Pancreas (tissue), 10 donors: Measurements from ENCODE around the gene ADGRB2. TPM values are rescaled to one million over a fixed set of nuclear protein-coding genes. Genes with fewer than 3 reads are reported as not detected.

Source experiments
- ATAC-seq, 4 donors: fragments of 200-7000 bp; cut with Tn5 transposase; one replicate each; pipeline versions ENCODE4 v1.8.0 to v1.9.1; 2020; ENCODE audit warnings: mild to moderate bottlenecking in 4 of 4, moderate library complexity in 4 of 4
- DNase-seq, 6 donors: peaks; one replicate each; pipeline ENCODE4 v3.0.0-alpha.2; 2020
- FAIRE-seq: peaks from 2 replicates; lab custom pipeline; 2012; peaks lifted over from hg19 to GRCh38; lab: Jason Lieb, UNC
- H3K27ac ChIP-seq, 4 donors: fragments of 200-600 bp; sonication (generic); 1 replicate in 3 of 4; 2 replicates in 1 of 4; pipeline versions ENCODE4 v1.5.0 to v1.8.0; 2020
- H3K27me3 ChIP-seq, 4 donors: fragments of 200-600 bp; one replicate each; pipeline ENCODE4 v1.8.0; 2021
- H3K36me3 ChIP-seq, 3 donors: fragments of 200-600 bp; sonication (generic) in 1 of 3; one replicate each; pipeline versions ENCODE4 v1.5.0 to v1.8.0; 2020 to 2021
- H3K4me1 ChIP-seq, 3 donors: fragments of 200-600 bp; one replicate each; pipeline ENCODE4 v1.8.0; 2021
- H3K4me3 ChIP-seq, 4 donors: fragments of 200-600 bp; sonication (generic) in 2 of 4; one replicate each; pipeline versions ENCODE4 v1.5.0 to v1.8.0; 2020 to 2021
- H3K9me3 ChIP-seq, 4 donors: fragments of 200-600 bp; one replicate each; pipeline ENCODE4 v1.8.0; 2021
- CTCF ChIP-seq, 4 donors: fragments of 200-600 bp; sonication (generic) in 3 of 4; IDR thresholded peaks; one replicate each; pipeline versions ENCODE4 v1.5.0 to v1.8.0; 2021; ENCODE audit warnings: antibody characterized with exemption in 4 of 4
- WGBS, 2 donors: extraction: QIAGEN DNeasy Blood & Tissue Kit; methylation state at CpG; one replicate each; pipeline ENCODE4 v1.1.7; 2013; 5-methylcytosine and 5-hydroxymethylcytosine counted together
- intact Hi-C, 3 donors: fragments of 100-400 bp; cut with DNase I; formaldehyde crosslinking; loops; one replicate each; pipeline versions ENCODE4 v1.11.1 to v1.14.2; 2022
- polyA plus RNA-seq, 2 donors: library from polyadenylated mRNA; stranded (reverse); fragments of 200-250 nt; gene quantifications; one replicate each; pipeline ENCODE4 v1.2.3, GENCODE V29; 2013
- total RNA-seq, 6 donors: library from RNA; stranded (reverse); fragmentation: NEBNext Ultra II Directional in 4 of 6; extraction: Animal tissue kit (Norgen Biotek cat#: 25700) in 4 of 6; gene quantifications; one replicate each; pipeline versions ENCODE4 v1.2.1 to v1.2.4, GENCODE V29; 2021 to 2023
- donor health status: healthy with polysubstance abuse.
- donor health status: DM: no; HTN: no; CAD: no; lungs with moderate emphysema.
- donor health status: DM: no; HTN: no; CAD: no.
- donor health status: control.
- donor health status: control.
- donor health status: Bipolar disorder and iron deficiency.
- donor health status: DM: yes; HTN: yes; CAD: no.
- donor health status: DM: no; HTN: no; CAD: no.
- donor health status: DM: no; HTN: no; CAD: no.
- donor health status: DM: yes; HTN: yes; CAD: no.

Gene ADGRB2
- total and polyA plus RNA-seq, 8 donors = 0.12 to 1.3 (median 0.43) TPM

DNA sequence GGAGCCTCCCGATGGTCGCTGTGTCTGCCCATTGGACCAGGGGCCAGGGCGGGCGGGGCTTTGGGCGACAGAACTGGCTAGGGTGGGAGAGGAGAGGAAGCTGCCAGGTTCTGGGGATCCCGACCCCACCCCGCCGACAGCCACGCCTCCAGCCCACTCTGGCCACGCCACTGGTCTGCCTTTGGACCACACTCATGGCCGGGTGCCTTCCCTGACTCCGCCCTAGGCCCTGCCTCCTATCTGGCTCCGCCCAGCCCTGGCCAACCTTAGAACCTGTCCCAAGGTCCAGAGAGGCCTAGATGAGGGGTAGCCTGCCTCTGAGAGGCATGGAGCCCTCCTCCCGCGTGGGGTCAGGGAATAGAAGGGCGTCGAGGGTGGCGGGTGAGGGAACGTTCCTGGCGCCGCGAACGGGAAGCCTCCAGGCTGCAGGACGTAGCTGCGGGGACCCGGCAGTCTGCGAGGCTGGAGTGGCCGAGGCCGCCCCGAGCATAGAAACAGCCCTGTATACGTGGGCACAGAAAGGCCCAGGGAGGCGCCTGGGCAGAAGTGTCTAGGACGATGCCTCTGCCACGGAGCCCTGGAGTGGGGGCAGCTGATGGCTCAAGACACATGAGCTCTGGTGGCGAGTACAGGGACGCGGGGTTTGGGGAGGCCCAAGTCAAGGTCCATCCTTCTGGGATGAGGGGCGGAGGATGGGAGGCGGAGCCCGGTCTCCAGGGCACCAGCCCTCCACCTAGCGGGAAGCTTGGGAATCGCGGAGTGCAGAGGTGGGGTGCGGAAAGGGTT is 48.9 kb downstream of the ADGRB2 start:
- H3K4me1 ChIP-seq = peaks cover 0 to 9% (median 3%) of the 10 kb centered on the region in 3 donors
- peak overlapping the region; percentile 3 to 64 (median 29) for H3K27ac ChIP-seq
- no peaks in the 10 kb centered on the region for H3K36me3 ChIP-seq
- TF ChIP-seq CTCF (IDR thresholded peaks at IDR 0.05) = peak; percentile 63 to 81 (median 80)
- no peaks in the 10 kb centered on the region for H3K9me3 ChIP-seq
- ATAC-seq (peak; percentile 90 to 95 (median 92)), DNase-seq (peak; percentile 65 to 88 (median 84)), FAIRE-seq (no peak)
- H3K4me3 ChIP-seq = peak overlapping the region in 2 of 4 donors; percentile 23 to 24
- 4 to 5% methylated on average over 31 to 44 of the region's 44 CpGs for WGBS, 2 donors
- intact Hi-C loops = no loop called here
- H3K27me3 ChIP-seq = no peaks in the 10 kb centered on the region

- FAIRE-seq (no peak), ATAC-seq (peak; percentile 14 to 35 (median 26))
- H3K4me3 ChIP-seq = peak overlapping the region in 2 of 4 donors; percentile 23 to 24
Measured at GRCh38 chr1:31714442-31715086, 49.6 kb downstream of the ADGRB2 start.

DNA sequence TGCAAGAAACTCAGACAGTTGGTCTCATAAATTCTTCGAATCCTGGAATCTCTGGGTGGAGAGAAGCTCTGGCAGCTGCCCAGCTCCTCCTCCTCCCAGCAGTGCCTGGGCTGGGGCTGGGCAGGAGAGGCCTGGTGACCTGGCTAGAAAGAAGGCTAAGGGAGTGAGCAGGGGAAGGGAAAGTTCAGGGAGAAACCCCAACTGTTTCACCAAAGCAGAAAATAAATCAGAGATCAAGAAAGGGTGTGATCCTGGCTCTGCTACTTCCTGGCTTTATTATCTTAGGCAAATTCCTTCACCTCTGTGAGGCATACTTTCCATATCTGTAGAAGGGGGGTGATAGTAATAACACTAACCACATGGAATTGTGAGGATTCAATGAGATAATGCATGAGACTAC is 51.5 kb downstream of the ADGRB2 start:
- no peak overlapping the region for H3K4me3 ChIP-seq
- no peak for TF ChIP-seq CTCF (IDR thresholded peaks at IDR 0.05)
- FAIRE-seq = no peak
- H3K27ac ChIP-seq = peak overlapping the region in 1 of 4 donors; percentile 23
- H3K27me3 ChIP-seq = no peaks in the 10 kb centered on the region
- DNase-seq = no peak
- no peaks in the 10 kb centered on the region for H3K9me3 ChIP-seq
- H3K4me1 ChIP-seq = peaks cover 0 to 9% (median 3%) of the 10 kb centered on the region in 3 donors
- intact Hi-C loops = no loop called here
- H3K36me3 ChIP-seq = no peaks in the 10 kb centered on the region
- 17 to 30% methylated on average over 1 of the region's 1 CpG for WGBS, 2 donors
- ATAC-seq = no peak

More at GRCh38 chr1:31714442-31715086, 49.6 kb downstream of the ADGRB2 start:
- no peaks in the 10 kb centered on the region for H3K27me3 ChIP-seq
- no peaks in the 10 kb centered on the region for H3K36me3 ChIP-seq
- 12% methylated on average over 35 to 39 of the region's 39 CpGs for WGBS, 2 donors
- intact Hi-C loops = no loop called here
- no peaks in the 10 kb centered on the region for H3K9me3 ChIP-seq
- peak in 3 of 6 donors; percentile 28 to 70 (median 40) for DNase-seq
- peaks cover 0 to 9% (median 3%) of the 10 kb centered on the region in 3 donors for H3K4me1 ChIP-seq
- peak overlapping the region; percentile 3 to 64 (median 29) for H3K27ac ChIP-seq
- TF ChIP-seq CTCF (IDR thresholded peaks at IDR 0.05) = no peak

DNA sequence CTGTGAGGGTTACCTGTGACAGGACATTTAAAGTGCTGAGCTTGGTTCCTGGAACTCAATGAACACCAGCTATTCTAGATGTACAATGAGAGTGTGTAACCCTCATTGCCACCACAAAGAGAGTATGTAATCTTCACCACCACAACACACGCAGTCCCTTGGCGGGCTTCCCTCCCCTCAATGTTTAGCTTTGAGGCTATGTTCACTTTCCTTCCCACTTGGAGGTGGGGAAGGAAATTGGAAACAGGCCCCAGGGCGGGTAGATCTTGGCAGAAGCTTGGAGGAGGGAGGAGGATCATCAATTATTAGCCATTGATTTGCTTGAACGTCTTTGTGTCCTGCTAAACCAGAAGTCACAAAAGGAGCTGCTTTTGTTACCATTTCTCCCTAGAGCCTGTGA is 52.1 kb downstream of the ADGRB2 start:
- FAIRE-seq = no peak
- no peak for DNase-seq
- no peaks in the 10 kb centered on the region for H3K27me3 ChIP-seq
- no peaks in the 10 kb centered on the region for H3K9me3 ChIP-seq
- TF ChIP-seq CTCF (IDR thresholded peaks at IDR 0.05) = no peak
- no peak for ATAC-seq
- intact Hi-C loops = no loop called here
- WGBS, 2 donors = 59 to 80% methylated on average over 4 of the region's 4 CpGs
- no peaks in the 10 kb centered on the region for H3K36me3 ChIP-seq
- H3K4me3 ChIP-seq = no peak overlapping the region
- H3K27ac ChIP-seq = no peak overlapping the region
- H3K4me1 ChIP-seq = peaks cover 0 to 9% (median 3%) of the 10 kb centered on the region in 3 donors
